ES-I3 (cell line): ENCODE results near the gene RNF17.

ENCODE experiments used
- H3K36me3 ChIP-seq: 2 replicates; pipeline ENCODE4 v1.6.1; 2013; ENCODE audit warnings: mild to moderate bottlenecking, low read length, control low read depth, moderate library complexity; ENCODE audit not compliant: insufficient read depth
- H3K4me1 ChIP-seq: 2 replicates; pipeline ENCODE4 v1.6.1; 2013; ENCODE audit warnings: mild to moderate bottlenecking, control low read depth, low read length; ENCODE audit not compliant: insufficient read depth
- H3K9ac ChIP-seq: 2 replicates; pipeline ENCODE4 v1.6.1; 2013; ENCODE audit warnings: low read depth, mild to moderate bottlenecking, low read length, moderate library complexity
- H3K9me3 ChIP-seq: 2 replicates; pipeline ENCODE4 v1.6.1; 2013; ENCODE audit warnings: mild to moderate bottlenecking, low read length, moderate library complexity; ENCODE audit not compliant: control insufficient read depth, insufficient read depth

RNF17 gene

GRCh38 chr13:24891476-24892108 lies 127.6 kb downstream of the RNF17 start:
- Histone ChIP-seq H3K9me3 (no peaks in the 10 kb centered on the region), H3K36me3 (peaks cover 8% of the 10 kb centered on the region), H3K9ac (no peak overlapping the region), H3K4me1 (no peaks in the 10 kb centered on the region)

- H3K9ac ChIP-seq: no peak overlapping the region
- H3K9me3 ChIP-seq: no peaks in the 10 kb centered on the region
- no peaks in the 10 kb centered on the region for H3K4me1 ChIP-seq
- peaks cover 8% of the 10 kb centered on the region for H3K36me3 ChIP-seq
These were observed 128.9 kb downstream of the RNF17 start for GRCh38 chr13:24892829-24893228.

- no peaks in the 10 kb centered on the region for H3K4me1 ChIP-seq
- H3K9me3 ChIP-seq: no peaks in the 10 kb centered on the region
- H3K9ac ChIP-seq: no peak overlapping the region
- peaks cover 8% of the 10 kb centered on the region for H3K36me3 ChIP-seq
These were observed 129.9 kb downstream of the RNF17 start for GRCh38 chr13:24893863-24894262.

GRCh38 chr13:24894277-24894971 lies 130.5 kb downstream of the RNF17 start:
- no peaks in the 10 kb centered on the region for H3K4me1 ChIP-seq
- peaks cover 7% of the 10 kb centered on the region for H3K36me3 ChIP-seq
- no peak overlapping the region for H3K9ac ChIP-seq
- H3K9me3 ChIP-seq: no peaks in the 10 kb centered on the region

GRCh38 chr13:24894972-24895300 lies 131.0 kb downstream of the RNF17 start:
- no peak overlapping the region for H3K9ac ChIP-seq
- H3K36me3 ChIP-seq: peaks cover 2% of the 10 kb centered on the region
- H3K9me3 ChIP-seq: no peaks in the 10 kb centered on the region
- no peaks in the 10 kb centered on the region for H3K4me1 ChIP-seq

- no peaks in the 10 kb centered on the region for H3K4me1 ChIP-seq
- H3K36me3 ChIP-seq: peaks cover 2% of the 10 kb centered on the region
- no peak overlapping the region for H3K9ac ChIP-seq
- no peaks in the 10 kb centered on the region for H3K9me3 ChIP-seq
These were observed 132.1 kb downstream of the RNF17 start for GRCh38 chr13:24896061-24896460.

GRCh38 chr13:24897293-24897692 lies 133.3 kb downstream of the RNF17 start:
- Histone ChIP-seq H3K9me3 (no peaks in the 10 kb centered on the region), H3K4me1 (no peaks in the 10 kb centered on the region), H3K36me3 (peaks cover 3% of the 10 kb centered on the region), H3K9ac (no peak overlapping the region)

GRCh38 chr13:24899601-24900000 lies 135.6 kb downstream of the RNF17 start:
- Histone ChIP-seq H3K9ac (no peak overlapping the region), H3K36me3 (peaks cover 5% of the 10 kb centered on the region), H3K9me3 (no peaks in the 10 kb centered on the region), H3K4me1 (no peaks in the 10 kb centered on the region)

GRCh38 chr13:24900507-24900906 lies 136.5 kb downstream of the RNF17 start:
- peaks cover 9% of the 10 kb centered on the region for H3K36me3 ChIP-seq
- no peaks in the 10 kb centered on the region for H3K9me3 ChIP-seq
- H3K9ac ChIP-seq: no peak overlapping the region
- H3K4me1 ChIP-seq: no peaks in the 10 kb centered on the region

GRCh38 chr13:24905242-24905641 lies 141.3 kb downstream of the RNF17 start:
- Histone ChIP-seq H3K9ac (no peak overlapping the region), H3K9me3 (no peaks in the 10 kb centered on the region), H3K36me3 (peaks cover 27% of the 10 kb centered on the region), H3K4me1 (no peaks in the 10 kb centered on the region)

- Histone ChIP-seq H3K9me3 (no peaks in the 10 kb centered on the region), H3K36me3 (peaks cover 24% of the 10 kb centered on the region), H3K9ac (no peak overlapping the region), H3K4me1 (no peaks in the 10 kb centered on the region)
These were observed 142.3 kb downstream of the RNF17 start for GRCh38 chr13:24906268-24906667.

GRCh38 chr13:24910502-24911132 lies 146.6 kb downstream of the RNF17 start:
- Histone ChIP-seq H3K4me1 (no peaks in the 10 kb centered on the region), H3K9me3 (no peaks in the 10 kb centered on the region), H3K9ac (no peak overlapping the region), H3K36me3 (peaks cover 19% of the 10 kb centered on the region)

- H3K4me1 ChIP-seq: no peaks in the 10 kb centered on the region
- H3K9ac ChIP-seq: no peak overlapping the region
- peaks cover 14% of the 10 kb centered on the region; the same call in 1 of the 2 replicates for H3K36me3 ChIP-seq
- no peaks in the 10 kb centered on the region for H3K9me3 ChIP-seq
These were observed 147.4 kb downstream of the RNF17 start for GRCh38 chr13:24911133-24911908.

- Histone ChIP-seq H3K9ac (no peak overlapping the region), H3K9me3 (no peaks in the 10 kb centered on the region), H3K36me3 (peaks cover 3% of the 10 kb centered on the region; the same call in 1 of the 2 replicates), H3K4me1 (0 out of 2 replicates have a peak, but pooled peaks cover 6% of the 10 kb centered on the region)
These were observed 152.5 kb downstream of the RNF17 start for GRCh38 chr13:24916464-24916863.
